Right cardiac atrium (tissue), 5 donors: ENCODE data around the gene ENTHD1. TPM values are rescaled to one million over a fixed set of nuclear protein-coding genes. Genes with fewer than 3 reads are reported as not detected.
"Not testable (repeated sequence)": the region's sequence is repeated elsewhere in the genome, so short reads cannot be mapped to it uniquely, and the experiment has no call there.

ENCODE experiments used
- ATAC-seq, 2 donors: fragments of 200-7000 bp; cut with Tn5 transposase; one replicate each; pipeline versions ENCODE4 v1.8.0 to v1.9.1; 2020; ENCODE audit warnings: moderate library complexity in 2 of 2, mild to moderate bottlenecking in 1 of 2
- DNase-seq, 3 donors: peaks; one replicate each; pipeline ENCODE4 v3.0.0-alpha.2; 2020
- H3K27ac ChIP-seq: one replicate; pipeline ENCODE4 v1.5.1; 2013; ENCODE audit warnings: mild to moderate bottlenecking, low read length, control low read depth, moderate library complexity
- H3K27me3 ChIP-seq: one replicate; pipeline ENCODE4 v1.6.1; 2013; ENCODE audit not compliant: control insufficient read depth, insufficient read depth
- H3K4me1 ChIP-seq: one replicate; pipeline ENCODE4 v1.6.1; 2013; ENCODE audit warnings: low read length; ENCODE audit not compliant: control insufficient read depth, insufficient read depth
- H3K4me3 ChIP-seq: one replicate; pipeline ENCODE4 v1.5.1; 2013; ENCODE audit warnings: low read length, control low read depth
- H3K9me3 ChIP-seq: one replicate; pipeline ENCODE4 v1.6.1; 2013; ENCODE audit warnings: low read length; ENCODE audit not compliant: control insufficient read depth
- WGBS: extraction: QIAGEN DNeasy Blood & Tissue Kit; methylation state at CpG from one replicate; pipeline ENCODE4 v1.1.7; 2013; 5-methylcytosine and 5-hydroxymethylcytosine counted together
- intact Hi-C, 4 donors: fragments of 100-400 bp; cut with DNase I; formaldehyde crosslinking; loops; one replicate each; pipeline versions ENCODE4 v1.11.0 to v1.14.0; 2022 to 2023
- polyA plus RNA-seq: library from polyadenylated mRNA; stranded (reverse); fragments of 200-250 nt; gene quantifications from one replicate; pipeline ENCODE4 v1.2.3, GENCODE V29; 2013
- total RNA-seq, 4 donors: library from RNA; stranded (reverse); fragmentation: NEBNext Ultra II Directional; extraction: Animal tissue kit (Norgen Biotek cat#: 25700); gene quantifications; one replicate each; pipeline ENCODE4 v1.2.1, GENCODE V29; 2021
- donor health status: healthy with polysubstance abuse.
- donor health status: DM: no; HTN: yes; CAD: no.
- donor health status: DM: no; HTN: no; CAD: no.
- donor health status: DM: no; HTN: yes; CAD: no; lungs with severe emphysema.
- donor health status: DM: yes; HTN: yes; CAD: no.

The ENTHD1 gene
- total and polyA plus RNA-seq, 5 donors = 0.02 TPM; not detected in 4

DNA sequence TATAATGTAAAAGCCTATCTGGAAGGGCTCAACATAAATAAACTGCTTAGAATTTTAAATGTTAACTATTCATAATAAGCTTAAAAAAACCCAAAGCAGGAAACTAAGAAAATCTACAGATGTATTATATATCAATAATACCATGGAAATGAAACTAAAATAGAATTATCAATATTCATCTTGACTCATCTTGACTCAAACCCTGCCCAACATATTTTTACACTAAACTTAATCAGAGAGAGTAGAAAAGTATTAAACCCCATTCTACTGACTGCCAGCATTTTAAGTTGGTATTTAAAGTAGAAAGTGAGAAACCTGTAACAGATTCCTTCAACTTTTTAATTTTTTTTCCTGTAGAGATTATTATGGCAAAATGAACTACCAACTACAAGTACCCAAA lies 149.2 kb downstream of the ENTHD1 start:
- intact Hi-C loops = no loop called here
- H3K9me3 ChIP-seq = no peaks in the 10 kb centered on the region
- DNase-seq = no peak
- no peak overlapping the region for H3K27ac ChIP-seq
- no peaks in the 10 kb centered on the region for H3K27me3 ChIP-seq
- no peak overlapping the region for H3K4me3 ChIP-seq
- H3K4me1 ChIP-seq = no peaks in the 10 kb centered on the region
- no peak for ATAC-seq

DNA sequence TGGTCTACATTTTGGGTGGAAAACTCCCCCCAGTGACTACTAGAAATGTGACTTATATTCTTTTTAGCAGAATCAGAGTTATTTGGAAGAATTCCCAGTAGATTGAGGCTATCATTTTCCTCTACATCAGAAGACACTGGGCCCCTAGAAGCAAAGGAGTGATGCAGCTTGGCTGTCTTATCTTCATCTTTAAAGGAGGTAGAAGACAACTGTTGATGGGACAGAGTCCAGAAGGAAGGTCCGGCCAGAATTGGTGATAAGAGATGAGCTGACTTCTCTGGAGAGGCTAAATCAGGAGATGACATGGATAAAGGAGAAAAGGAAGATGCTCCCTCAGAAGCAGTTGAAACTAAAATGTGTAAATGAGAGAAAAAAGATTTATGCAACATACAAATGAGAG lies 149.6 kb downstream of the ENTHD1 start:
- intact Hi-C loops = no loop called here
- no peak overlapping the region for H3K27ac ChIP-seq
- no peaks in the 10 kb centered on the region for H3K27me3 ChIP-seq
- no peak for DNase-seq
- H3K4me3 ChIP-seq = no peak overlapping the region
- WGBS = 15% methylated on average over 1 of the region's 1 CpG
- H3K4me1 ChIP-seq = no peaks in the 10 kb centered on the region
- no peaks in the 10 kb centered on the region for H3K9me3 ChIP-seq
- ATAC-seq = no peak

- ATAC-seq (no peak), DNase-seq (no peak)
- intact Hi-C loops = no loop called here
- H3K27me3 ChIP-seq = no peaks in the 10 kb centered on the region
- 75% methylated on average over 4 of the region's 4 CpGs for WGBS
- H3K9me3 ChIP-seq = no peaks in the 10 kb centered on the region
- no peaks in the 10 kb centered on the region for H3K4me1 ChIP-seq
- H3K27ac ChIP-seq = no peak overlapping the region
- H3K4me3 ChIP-seq = no peak overlapping the region
Observed at GRCh38 chr22:39739338-39740027, 154.1 kb downstream of the ENTHD1 start.

GRCh38 chr22:39738746-39739145 lies 154.8 kb downstream of the ENTHD1 start:
- Histone ChIP-seq H3K4me3 (no peak overlapping the region), H3K27ac (no peak overlapping the region), H3K27me3 (no peaks in the 10 kb centered on the region), H3K9me3 (no peaks in the 10 kb centered on the region), H3K4me1 (no peaks in the 10 kb centered on the region)
- intact Hi-C loops = no loop called here
- no peak for DNase-seq
- 68% methylated on average over 1 of the region's 1 CpG for WGBS
- ATAC-seq = no peak

DNA sequence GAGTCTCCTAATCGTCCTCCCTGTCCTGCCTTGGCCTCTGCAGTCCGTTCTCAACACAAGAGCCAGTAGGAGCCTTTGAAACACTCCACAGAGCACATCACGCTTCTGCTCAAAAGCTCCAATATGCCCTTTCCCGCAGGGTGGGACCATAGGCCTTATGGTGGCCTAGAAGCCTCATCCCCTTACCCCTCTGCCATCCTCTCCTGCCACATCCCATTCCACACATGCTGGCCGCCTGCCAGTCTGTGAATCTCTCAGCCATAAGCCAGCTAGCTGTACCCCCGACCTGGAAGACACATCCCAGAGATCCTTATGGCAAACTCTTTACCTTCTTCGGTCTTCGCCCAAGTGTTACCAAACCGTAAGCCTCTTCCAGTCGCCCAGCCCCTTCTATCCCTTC lies 157.8 kb downstream of the ENTHD1 start:
- intact Hi-C loops = no loop called here
- ATAC-seq (no peak), DNase-seq (no peak)
- Histone ChIP-seq H3K9me3 (no peaks in the 10 kb centered on the region), H3K27ac (no peak overlapping the region), H3K27me3 (no peaks in the 10 kb centered on the region), H3K4me1 (no peaks in the 10 kb centered on the region), H3K4me3 (no peak overlapping the region)
- 79% methylated on average over 10 of the region's 10 CpGs for WGBS

- H3K27ac ChIP-seq = no peak overlapping the region
- intact Hi-C loops = no loop called here
- no peaks in the 10 kb centered on the region for H3K9me3 ChIP-seq
- WGBS = 80% methylated on average over 5 of the region's 5 CpGs
- no peaks in the 10 kb centered on the region for H3K4me1 ChIP-seq
- H3K27me3 ChIP-seq = no peaks in the 10 kb centered on the region
- H3K4me3 ChIP-seq = no peak overlapping the region
- DNase-seq (no peak), ATAC-seq (no peak)
Observed at GRCh38 chr22:39734866-39735265, 158.7 kb downstream of the ENTHD1 start.

DNA sequence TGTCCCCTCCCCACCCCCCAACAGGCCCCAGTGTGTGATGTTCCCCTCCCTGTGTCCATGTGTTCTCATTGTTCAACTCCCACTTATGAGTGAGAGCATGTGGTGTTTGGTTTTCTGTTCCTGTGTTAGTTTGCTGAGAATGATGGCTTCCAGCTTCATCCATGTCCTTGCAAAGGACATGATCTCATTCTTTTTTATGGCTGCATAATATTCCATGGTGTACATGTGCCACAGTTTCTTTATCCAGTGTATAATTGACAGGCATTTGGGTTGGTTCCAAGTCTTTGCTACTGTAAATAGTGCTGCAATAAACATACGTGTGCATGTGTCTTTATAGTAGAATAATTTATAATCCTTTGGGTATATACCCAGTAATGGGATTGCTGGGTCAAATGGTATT lies 159.5 kb downstream of the ENTHD1 start:
- DNase-seq, H3K4me1 ChIP-seq, ATAC-seq, H3K27ac ChIP-seq, H3K4me3 ChIP-seq, H3K9me3 ChIP-seq, intact Hi-C loops, H3K27me3 ChIP-seq: not testable (repeated sequence)
- WGBS = 84% methylated on average over 1 of the region's 1 CpG

- no peak for DNase-seq
- ATAC-seq = no peak
- H3K27ac ChIP-seq = no peak overlapping the region
- no peak overlapping the region for H3K4me3 ChIP-seq
- no peaks in the 10 kb centered on the region for H3K9me3 ChIP-seq
- H3K27me3 ChIP-seq = no peaks in the 10 kb centered on the region
- H3K4me1 ChIP-seq = no peaks in the 10 kb centered on the region
- WGBS = 75% methylated on average over 2 of the region's 2 CpGs
- intact Hi-C loops = no loop called here
Observed at GRCh38 chr22:39733191-39733590, 160.4 kb downstream of the ENTHD1 start.

- DNase-seq (no peak), ATAC-seq (no peak)
- no peaks in the 10 kb centered on the region for H3K4me1 ChIP-seq
- H3K27me3 ChIP-seq = no peaks in the 10 kb centered on the region
- H3K9me3 ChIP-seq = no peaks in the 10 kb centered on the region
- WGBS = 73% methylated on average over 8 of the region's 8 CpGs
- no peak overlapping the region for H3K4me3 ChIP-seq
- intact Hi-C loops = no loop called here
- no peak overlapping the region for H3K27ac ChIP-seq
Observed at GRCh38 chr22:39732625-39733024, 160.9 kb downstream of the ENTHD1 start.

DNA sequence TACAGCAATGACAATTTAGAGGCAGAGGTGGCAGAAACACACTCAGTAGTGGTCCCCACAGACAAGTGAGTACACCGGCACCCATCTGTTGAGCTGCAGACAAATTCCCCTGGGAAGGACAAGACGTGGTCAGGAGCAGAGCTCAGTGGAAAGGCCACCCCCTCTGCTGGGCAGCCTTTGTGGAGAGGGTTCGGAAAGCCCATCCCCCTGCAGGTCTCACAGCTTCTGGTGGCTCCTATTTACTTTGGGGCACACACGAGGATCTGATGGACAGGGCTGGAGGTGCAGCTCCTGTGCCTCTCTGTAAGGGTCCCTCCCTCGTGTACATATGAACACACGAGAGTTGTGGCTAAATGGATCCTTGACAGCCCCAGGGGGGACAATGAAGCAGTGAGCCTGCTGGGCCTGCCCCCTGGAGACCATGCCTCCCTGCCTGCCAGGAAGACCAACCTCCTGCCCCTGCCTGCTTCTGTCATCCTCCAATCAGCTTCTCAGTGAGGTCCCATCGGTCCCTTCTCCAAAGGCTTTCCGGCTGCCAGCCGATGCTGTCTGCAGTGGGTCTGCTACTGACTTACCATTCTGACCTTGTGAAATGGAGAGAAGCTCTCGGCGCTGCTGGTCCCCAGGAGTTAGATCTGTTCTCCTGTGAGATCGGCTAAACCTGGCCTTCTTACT lies 161.5 kb downstream of the ENTHD1 start:
- WGBS = 48% methylated on average over 12 of the region's 12 CpGs
- no peaks in the 10 kb centered on the region for H3K27me3 ChIP-seq

DNA sequence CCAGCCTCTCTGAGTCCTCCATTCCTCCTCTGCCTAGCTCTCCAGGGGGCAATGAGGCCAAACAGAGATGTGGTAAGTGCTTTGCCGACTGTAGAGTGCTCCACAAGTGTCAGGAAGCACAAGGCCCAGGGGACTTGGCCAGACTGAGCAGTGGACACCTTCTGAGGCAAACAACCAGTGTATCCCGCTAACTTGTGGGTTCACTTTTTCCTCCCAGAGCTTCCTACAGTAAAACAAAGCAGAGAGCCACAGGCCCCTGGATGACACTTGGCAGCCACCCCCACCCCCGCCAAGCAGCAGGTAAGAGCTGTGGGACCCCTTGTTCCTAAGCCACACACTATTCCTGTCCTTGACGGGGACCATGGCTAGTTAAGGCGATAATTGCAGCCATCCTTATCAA lies 162.1 kb downstream of the ENTHD1 start:
- no peak overlapping the region for H3K27ac ChIP-seq
- ATAC-seq (no peak), DNase-seq (no peak)
- no peaks in the 10 kb centered on the region for H3K9me3 ChIP-seq
- no peak overlapping the region for H3K4me3 ChIP-seq
- H3K27me3 ChIP-seq = no peaks in the 10 kb centered on the region
- H3K4me1 ChIP-seq = no peaks in the 10 kb centered on the region
- 78% methylated on average over 5 of the region's 5 CpGs for WGBS
- intact Hi-C loops = no loop called here

More for the DNA sequence above, 161.5 kb downstream of the ENTHD1 start:
- intact Hi-C loops = no loop called here
- Histone ChIP-seq H3K4me1 (no peaks in the 10 kb centered on the region), H3K9me3 (no peaks in the 10 kb centered on the region), H3K27ac (no peak overlapping the region), H3K4me3 (no peak overlapping the region)
- ATAC-seq (no peak), DNase-seq (no peak)
